22Rv1 (cell line): ENCODE data around the gene CMBL.

Source experiments
- CTCF ChIP-seq: fragments of 450-650 bp; IDR thresholded peaks from 2 replicates; pipeline ENCODE4 v1.5.1; 2017; ENCODE audit warnings: mild to moderate bottlenecking
- ZFX ChIP-seq: fragments of 450-650 bp; IDR thresholded peaks from 2 replicates; pipeline ENCODE4 v1.6.1; 2017; ENCODE audit warnings: antibody characterized with exemption, borderline replicate concordance

GRCh38 chr5:10289353-10289752, 18.3 kb downstream of the CMBL start:
- TF ChIP-seq CTCF (no peak), ZFX (no peak)
